ENCODE data around the gene MICA.
"Not testable (repeated sequence)": the region's sequence is repeated elsewhere in the genome, so short reads cannot be mapped to it uniquely, and the experiment has no call there.

- TF ChIP-seq YY1 (IDR thresholded peaks at IDR 0.05; ENCODE audit: low read depth); USF2 (IDR thresholded peaks at IDR 0.05; ENCODE audit: borderline replicate concordance, low read depth, low read length); NRF1 (IDR thresholded peaks at IDR 0.05; ENCODE audit: low read depth, low read length); CHD2 (IDR thresholded peaks at IDR 0.05; ENCODE audit: low read length, partially characterized antibody): not testable (repeated sequence)
- TF ChIP-seq, protein P1, sequence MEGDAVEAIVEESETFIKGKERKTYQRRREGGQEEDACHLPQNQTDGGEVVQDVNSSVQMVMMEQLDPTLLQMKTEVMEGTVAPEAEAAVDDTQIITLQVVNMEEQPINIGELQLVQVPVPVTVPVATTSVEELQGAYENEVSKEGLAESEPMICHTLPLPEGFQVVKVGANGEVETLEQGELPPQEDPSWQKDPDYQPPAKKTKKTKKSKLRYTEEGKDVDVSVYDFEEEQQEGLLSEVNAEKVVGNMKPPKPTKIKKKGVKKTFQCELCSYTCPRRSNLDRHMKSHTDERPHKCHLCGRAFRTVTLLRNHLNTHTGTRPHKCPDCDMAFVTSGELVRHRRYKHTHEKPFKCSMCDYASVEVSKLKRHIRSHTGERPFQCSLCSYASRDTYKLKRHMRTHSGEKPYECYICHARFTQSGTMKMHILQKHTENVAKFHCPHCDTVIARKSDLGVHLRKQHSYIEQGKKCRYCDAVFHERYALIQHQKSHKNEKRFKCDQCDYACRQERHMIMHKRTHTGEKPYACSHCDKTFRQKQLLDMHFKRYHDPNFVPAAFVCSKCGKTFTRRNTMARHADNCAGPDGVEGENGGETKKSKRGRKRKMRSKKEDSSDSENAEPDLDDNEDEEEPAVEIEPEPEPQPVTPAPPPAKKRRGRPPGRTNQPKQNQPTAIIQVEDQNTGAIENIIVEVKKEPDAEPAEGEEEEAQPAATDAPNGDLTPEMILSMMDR (IDR thresholded peaks at IDR 0.05) = not testable (repeated sequence)
These were observed 56.5 kb downstream of the MICA start for GRCh38 chr6:31459864-31460263.
